ENCODE results near the gene ZFY.

Gene ZFY

DNA sequence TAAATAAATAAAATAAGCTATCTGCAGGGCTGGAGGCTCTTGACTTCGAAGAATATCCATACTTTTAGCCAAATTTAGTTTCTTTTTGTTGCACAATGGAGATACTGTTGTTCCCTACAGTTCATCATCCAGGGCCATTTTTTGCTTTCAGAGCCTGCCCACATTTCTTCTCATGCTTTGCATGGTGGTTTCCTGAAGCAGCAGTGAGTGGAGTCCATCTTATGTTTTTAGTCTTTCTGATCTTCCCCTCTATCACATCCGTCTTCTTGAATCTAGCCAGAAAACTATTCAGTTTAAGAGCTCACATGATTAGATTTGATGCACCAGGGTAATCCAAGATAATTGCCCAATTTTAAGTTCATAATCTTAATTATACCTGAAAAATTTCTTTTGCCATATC, 19.6 kb downstream of the ZFY start:
- TF ChIP-seq FOXP2 (optimal IDR thresholded peaks at IDR 0.05; ENCODE audit: borderline replicate concordance, extremely low read depth, extremely low read length, insufficient read depth) (no peak), SIN3A (IDR thresholded peaks at IDR 0.05; ENCODE audit: borderline replicate concordance, insufficient read depth, low read length) (no peak), TAF1 (IDR thresholded peaks at IDR 0.05; ENCODE audit: borderline replicate concordance, insufficient read depth, low read length) (no peak), POLR2AphosphoS5 (IDR thresholded peaks at IDR 0.05; ENCODE audit: low read depth, low read length) (no peak)
- TF ChIP-seq, protein P1, sequence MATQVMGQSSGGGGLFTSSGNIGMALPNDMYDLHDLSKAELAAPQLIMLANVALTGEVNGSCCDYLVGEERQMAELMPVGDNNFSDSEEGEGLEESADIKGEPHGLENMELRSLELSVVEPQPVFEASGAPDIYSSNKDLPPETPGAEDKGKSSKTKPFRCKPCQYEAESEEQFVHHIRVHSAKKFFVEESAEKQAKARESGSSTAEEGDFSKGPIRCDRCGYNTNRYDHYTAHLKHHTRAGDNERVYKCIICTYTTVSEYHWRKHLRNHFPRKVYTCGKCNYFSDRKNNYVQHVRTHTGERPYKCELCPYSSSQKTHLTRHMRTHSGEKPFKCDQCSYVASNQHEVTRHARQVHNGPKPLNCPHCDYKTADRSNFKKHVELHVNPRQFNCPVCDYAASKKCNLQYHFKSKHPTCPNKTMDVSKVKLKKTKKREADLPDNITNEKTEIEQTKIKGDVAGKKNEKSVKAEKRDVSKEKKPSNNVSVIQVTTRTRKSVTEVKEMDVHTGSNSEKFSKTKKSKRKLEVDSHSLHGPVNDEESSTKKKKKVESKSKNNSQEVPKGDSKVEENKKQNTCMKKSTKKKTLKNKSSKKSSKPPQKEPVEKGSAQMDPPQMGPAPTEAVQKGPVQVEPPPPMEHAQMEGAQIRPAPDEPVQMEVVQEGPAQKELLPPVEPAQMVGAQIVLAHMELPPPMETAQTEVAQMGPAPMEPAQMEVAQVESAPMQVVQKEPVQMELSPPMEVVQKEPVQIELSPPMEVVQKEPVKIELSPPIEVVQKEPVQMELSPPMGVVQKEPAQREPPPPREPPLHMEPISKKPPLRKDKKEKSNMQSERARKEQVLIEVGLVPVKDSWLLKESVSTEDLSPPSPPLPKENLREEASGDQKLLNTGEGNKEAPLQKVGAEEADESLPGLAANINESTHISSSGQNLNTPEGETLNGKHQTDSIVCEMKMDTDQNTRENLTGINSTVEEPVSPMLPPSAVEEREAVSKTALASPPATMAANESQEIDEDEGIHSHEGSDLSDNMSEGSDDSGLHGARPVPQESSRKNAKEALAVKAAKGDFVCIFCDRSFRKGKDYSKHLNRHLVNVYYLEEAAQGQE (IDR thresholded peaks at IDR 0.05; ENCODE audit: insufficient read depth in 1 of 2, low read depth in 2 of 2, low read length in 2 of 2): no peak

DNA sequence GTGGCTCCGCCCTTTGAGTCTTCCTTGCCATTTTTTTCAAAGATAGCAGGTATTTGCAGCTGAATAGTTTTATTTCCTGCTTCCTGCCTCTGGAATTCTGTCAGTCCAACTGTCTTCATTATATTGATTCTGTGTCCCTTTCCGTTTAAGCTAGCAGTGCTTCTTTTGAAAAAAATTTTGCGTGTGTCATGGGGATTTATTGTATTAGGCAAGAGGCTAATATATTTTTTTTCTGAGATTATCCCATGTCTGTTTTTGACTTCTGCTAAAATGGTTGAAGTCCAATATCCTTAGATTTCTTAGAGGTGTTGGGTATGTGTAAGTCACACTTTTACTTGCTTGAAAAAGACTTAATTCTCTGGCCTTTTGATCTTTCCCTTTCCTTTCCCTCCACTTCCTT, 20.4 kb downstream of the ZFY start:
- TF ChIP-seq TAF1 (IDR thresholded peaks at IDR 0.05; ENCODE audit: borderline replicate concordance, insufficient read depth, low read length): no peak
- TF ChIP-seq, protein P1 (IDR thresholded peaks at IDR 0.05; ENCODE audit: insufficient read depth in 1 of 2, low read depth in 2 of 2, low read length in 2 of 2): no peak
- no peak for TF ChIP-seq SIN3A (IDR thresholded peaks at IDR 0.05; ENCODE audit: borderline replicate concordance, insufficient read depth, low read length)
- no peak for TF ChIP-seq POLR2AphosphoS5 (IDR thresholded peaks at IDR 0.05; ENCODE audit: low read depth, low read length)
- TF ChIP-seq FOXP2 (optimal IDR thresholded peaks at IDR 0.05; ENCODE audit: borderline replicate concordance, extremely low read depth, extremely low read length, insufficient read depth): no peak

DNA sequence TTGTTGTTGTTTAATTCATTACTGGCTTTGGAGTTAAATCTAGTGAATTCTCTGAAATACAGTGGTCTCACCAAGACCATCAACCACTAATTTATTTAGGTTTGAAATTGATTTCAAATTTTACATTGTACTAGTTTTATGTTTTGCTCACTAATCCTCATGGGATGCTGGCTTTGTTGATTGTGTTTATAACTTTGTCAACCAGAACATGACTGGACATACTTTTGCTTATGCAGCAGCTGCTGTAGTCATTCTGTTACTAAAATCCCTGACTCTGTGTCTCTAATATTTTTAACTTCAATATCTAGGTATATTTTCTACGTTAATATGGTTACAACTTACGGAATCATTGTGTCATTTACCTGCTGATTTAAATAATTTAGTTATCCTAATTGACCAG, 26.9 kb downstream of the ZFY start:
- TF ChIP-seq TAF1 (IDR thresholded peaks at IDR 0.05; ENCODE audit: borderline replicate concordance, insufficient read depth, low read length): no peak
- TF ChIP-seq, protein P1 (IDR thresholded peaks at IDR 0.05; ENCODE audit: insufficient read depth in 1 of 2, low read depth in 2 of 2, low read length in 2 of 2): no peak
- TF ChIP-seq FOXP2 (optimal IDR thresholded peaks at IDR 0.05; ENCODE audit: borderline replicate concordance, extremely low read depth, extremely low read length, insufficient read depth): no peak
- no peak for TF ChIP-seq POLR2AphosphoS5 (IDR thresholded peaks at IDR 0.05; ENCODE audit: low read depth, low read length)
- no peak for TF ChIP-seq SIN3A (IDR thresholded peaks at IDR 0.05; ENCODE audit: borderline replicate concordance, insufficient read depth, low read length)

DNA sequence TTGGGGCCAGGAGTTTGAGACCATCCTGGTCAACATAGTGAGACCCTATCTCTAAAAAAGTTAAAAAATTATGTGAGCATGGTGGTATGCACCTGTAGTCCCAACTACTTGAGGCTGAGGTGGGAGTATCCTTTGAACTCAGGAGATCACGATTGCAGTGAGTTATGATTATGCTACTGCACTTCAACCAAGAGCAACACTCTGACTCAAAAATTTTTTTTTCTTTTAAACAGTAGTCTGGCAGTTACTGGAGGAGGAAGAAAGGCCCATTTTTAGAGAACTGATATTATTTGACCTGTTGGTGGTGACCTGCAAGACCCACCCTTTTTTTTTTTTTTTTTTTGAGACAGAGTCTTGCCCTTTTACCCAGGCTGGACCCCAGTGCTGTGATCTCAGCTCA, 29.6 kb downstream of the ZFY start:
- TF ChIP-seq, protein P1 (IDR thresholded peaks at IDR 0.05; ENCODE audit: insufficient read depth in 1 of 2, low read depth in 2 of 2, low read length in 2 of 2): no peak
- TF ChIP-seq SIN3A (IDR thresholded peaks at IDR 0.05; ENCODE audit: borderline replicate concordance, insufficient read depth, low read length): no peak
- TF ChIP-seq FOXP2 (optimal IDR thresholded peaks at IDR 0.05; ENCODE audit: borderline replicate concordance, extremely low read depth, extremely low read length, insufficient read depth): no peak
- no peak for TF ChIP-seq TAF1 (IDR thresholded peaks at IDR 0.05; ENCODE audit: borderline replicate concordance, insufficient read depth, low read length)
- TF ChIP-seq POLR2AphosphoS5 (IDR thresholded peaks at IDR 0.05; ENCODE audit: low read depth, low read length): no peak

DNA sequence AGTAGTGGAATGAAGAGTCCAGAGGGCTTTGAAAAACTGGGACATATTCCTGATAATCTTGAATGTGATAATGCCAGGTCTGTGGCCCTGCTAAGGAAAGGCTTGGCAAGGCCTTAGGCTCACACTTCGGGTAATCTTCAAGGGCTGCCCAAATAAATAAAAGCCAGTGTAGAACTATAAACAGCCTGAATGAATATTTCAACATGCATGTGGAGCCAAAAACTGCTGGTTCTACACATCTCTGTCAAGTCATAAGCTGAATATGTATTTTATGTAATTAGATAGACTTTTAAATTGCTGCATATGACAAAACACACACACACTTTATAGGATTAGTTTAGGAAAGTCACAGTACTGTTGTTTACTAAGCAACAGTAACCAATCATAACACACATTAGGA, 30.4 kb downstream of the ZFY start:
- TF ChIP-seq TAF1 (IDR thresholded peaks at IDR 0.05; ENCODE audit: borderline replicate concordance, insufficient read depth, low read length) (no peak), SIN3A (IDR thresholded peaks at IDR 0.05; ENCODE audit: borderline replicate concordance, insufficient read depth, low read length) (no peak)
